Measurements from ENCODE around the gene MSI1. TPM values are rescaled to one million over a fixed set of nuclear protein-coding genes. Genes with fewer than 3 reads are reported as not detected.

Gene MSI1
- total RNA-seq, 1 experiment from 2014 or later = 4.1 TPM

- intact Hi-C loops (cut with micrococcal nuclease; ENCODE audit: unreplicated experiment) (loop anchor here (1.0 kb wide), 1 partner anchor 74 kb away; no protein-coding TSS in a partner anchor), in situ Hi-C loops (cut with HindIII; ENCODE audit: low pct_unique_long_range_greater_than_20kb, low sequenced_read_pairs) (no loop called here)
- H3K27me3 ChIP-seq (ENCODE audit: control insufficient read depth, insufficient read depth, low read length) = no peaks in the 10 kb centered on the region
- no peaks in the 10 kb centered on the region for H3K36me3 ChIP-seq (ENCODE audit: control insufficient read depth, insufficient read depth, low read length)
- H3K9me3 ChIP-seq (ENCODE audit: control insufficient read depth, insufficient read depth, low read depth, low read length) = no peaks in the 10 kb centered on the region
- ATAC-seq (peak; percentile 95), DNase-seq (ENCODE audit: low read depth, low spot score) (peak; percentile 56)
- POLR2A ChIA-PET = no interaction called here
- H3K4me1 ChIP-seq (ENCODE audit: control insufficient read depth, insufficient read depth, low read length) = 0 out of 2 replicates have a peak, but pooled peaks cover 3% of the 10 kb centered on the region
- H3K27ac ChIP-seq (ENCODE audit: low read length) = 0 out of 2 replicates have a peak overlapping the region, but pooled peaks have one; percentile 20
- BruUV-seq (replicated peaks) = no TSS peak
- peak overlapping the region; percentile 20 to 48 for H3K4me3 ChIP-seq (ENCODE audit: low read depth in 2 of 2, low read length in 2 of 2)
- CTCF ChIA-PET = interaction anchor here (0.6 to 1.1 kb wide), 4 partner anchors 10 to 74 kb away, joined by 3 to 8 read pairs (median 7); no protein-coding TSS in a partner anchor
- TF ChIP-seq SIN3A (IDR thresholded peaks at IDR 0.05; ENCODE audit: borderline replicate concordance, insufficient read depth, low read depth, low read length) (no peak), REST (IDR thresholded peaks at IDR 0.05; ENCODE audit: insufficient read depth in 1 of 2, low read depth in 2 of 2, low read length in 1 of 2) (no peak), CTCF (IDR thresholded peaks at IDR 0.05) (peak; percentile 94)
These were observed 12.4 kb downstream of the MSI1 start for GRCh38 chr12:120356567-120357030.

GRCh38 chr12:120353556-120354317 lies 15.2 kb downstream of the MSI1 start:
- no TSS peak for BruUV-seq (replicated peaks)
- CTCF ChIA-PET = interaction anchor here (1.3 kb wide), 1 partner anchor 76 kb away, joined by 3 read pairs; no protein-coding TSS in a partner anchor
- intact Hi-C loops (cut with micrococcal nuclease; ENCODE audit: unreplicated experiment) = no loop called here

More at GRCh38 chr12:120353556-120354317, 15.2 kb downstream of the MSI1 start:
- in situ Hi-C loops (cut with HindIII; ENCODE audit: low pct_unique_long_range_greater_than_20kb, low sequenced_read_pairs) = no loop called here
- H3K27me3 ChIP-seq (ENCODE audit: control insufficient read depth, insufficient read depth, low read length) = no peaks in the 10 kb centered on the region
- TF ChIP-seq REST (IDR thresholded peaks at IDR 0.05; ENCODE audit: insufficient read depth in 1 of 2, low read depth in 2 of 2, low read length in 1 of 2) (no peak), TCF7L2 (IDR thresholded peaks at IDR 0.05; ENCODE audit: low read depth, low read length) (no peak), SIN3A (IDR thresholded peaks at IDR 0.05; ENCODE audit: borderline replicate concordance, insufficient read depth, low read depth, low read length) (no peak), CTCF (IDR thresholded peaks at IDR 0.05) (no peak), POLR2AphosphoS5 (IDR thresholded peaks at IDR 0.05; ENCODE audit: low read depth, low read length) (no peak)
- H3K4me3 ChIP-seq (ENCODE audit: low read depth in 2 of 2, low read length in 2 of 2) = no peak overlapping the region
- H3K27ac ChIP-seq (ENCODE audit: low read length) = no peak overlapping the region
- H3K9me3 ChIP-seq (ENCODE audit: control insufficient read depth, insufficient read depth, low read depth, low read length) = no peaks in the 10 kb centered on the region
- POLR2A ChIA-PET = interaction anchor here (0.5 kb wide), 1 partner anchor 107 kb away, joined by 4 read pairs; no protein-coding TSS in a partner anchor
- no peak for ATAC-seq
- no peaks in the 10 kb centered on the region for H3K36me3 ChIP-seq (ENCODE audit: control insufficient read depth, insufficient read depth, low read length)
- H3K4me1 ChIP-seq (ENCODE audit: control insufficient read depth, insufficient read depth, low read length) = peaks cover 9% of the 10 kb centered on the region
- no peak for DNase-seq (ENCODE audit: low read depth, low spot score)

All from Panc1 (cell line).